HG03064 (cell line): Measurements from ENCODE around the gene TTC4.

Source experiments
- ATAC-seq: cut with Tn5 transposase; IDR thresholded peaks from one replicate; pipeline ENCODE4 v1.9.1; 2021; ENCODE audit warnings: low read depth; ENCODE audit not compliant: unreplicated experiment

Gene TTC4

DNA sequence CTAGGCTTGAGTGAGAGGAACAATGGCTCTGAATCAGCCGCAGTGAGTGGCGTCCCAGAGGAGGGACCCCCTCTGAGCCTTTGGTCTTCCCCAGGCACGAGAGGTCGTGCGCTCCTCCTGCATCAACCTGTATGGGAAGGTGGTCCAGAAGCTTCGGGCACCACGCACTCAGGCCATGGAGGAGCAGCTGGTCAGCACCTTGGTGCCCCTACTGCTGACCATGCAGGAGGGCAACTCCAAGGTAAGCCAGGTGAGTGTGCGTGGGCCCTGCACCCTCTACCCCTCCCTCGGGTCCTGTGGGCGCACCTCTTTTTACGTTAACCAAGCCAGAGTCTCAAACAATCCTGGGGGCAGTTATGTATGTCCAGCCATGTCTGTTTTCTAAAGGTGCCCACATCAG lies 13.7 kb upstream of the TTC4 start:
- ATAC-seq = no peak

GRCh38 chr1:54703471-54703870 lies 12.2 kb upstream of the TTC4 start:
- ATAC-seq = no peak

DNA sequence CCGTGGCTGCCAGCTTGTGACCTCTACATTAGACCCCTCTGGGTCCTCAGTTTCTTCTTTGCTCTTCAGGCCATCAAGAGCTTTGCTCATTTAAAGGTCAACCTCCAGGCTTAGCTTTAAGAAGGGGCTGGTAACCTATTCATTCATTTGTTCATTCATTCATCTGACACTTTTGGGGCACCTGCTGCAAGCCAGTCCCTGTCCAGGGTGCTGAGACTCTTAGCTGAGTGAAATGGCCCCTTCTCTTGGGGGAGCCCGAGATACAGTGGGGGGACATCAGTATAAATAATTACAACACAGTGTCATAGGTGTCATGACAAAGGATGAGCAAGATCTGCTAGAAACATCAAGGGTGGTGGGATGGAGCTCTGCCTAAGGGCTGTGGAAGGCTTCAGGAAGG lies 10.5 kb upstream of the TTC4 start:
- no peak for ATAC-seq

GRCh38 chr1:54706419-54706818 lies 9.2 kb upstream of the TTC4 start:
- ATAC-seq = no peak

GRCh38 chr1:54708385-54708784 lies 7.3 kb upstream of the TTC4 start:
- ATAC-seq = no peak

DNA sequence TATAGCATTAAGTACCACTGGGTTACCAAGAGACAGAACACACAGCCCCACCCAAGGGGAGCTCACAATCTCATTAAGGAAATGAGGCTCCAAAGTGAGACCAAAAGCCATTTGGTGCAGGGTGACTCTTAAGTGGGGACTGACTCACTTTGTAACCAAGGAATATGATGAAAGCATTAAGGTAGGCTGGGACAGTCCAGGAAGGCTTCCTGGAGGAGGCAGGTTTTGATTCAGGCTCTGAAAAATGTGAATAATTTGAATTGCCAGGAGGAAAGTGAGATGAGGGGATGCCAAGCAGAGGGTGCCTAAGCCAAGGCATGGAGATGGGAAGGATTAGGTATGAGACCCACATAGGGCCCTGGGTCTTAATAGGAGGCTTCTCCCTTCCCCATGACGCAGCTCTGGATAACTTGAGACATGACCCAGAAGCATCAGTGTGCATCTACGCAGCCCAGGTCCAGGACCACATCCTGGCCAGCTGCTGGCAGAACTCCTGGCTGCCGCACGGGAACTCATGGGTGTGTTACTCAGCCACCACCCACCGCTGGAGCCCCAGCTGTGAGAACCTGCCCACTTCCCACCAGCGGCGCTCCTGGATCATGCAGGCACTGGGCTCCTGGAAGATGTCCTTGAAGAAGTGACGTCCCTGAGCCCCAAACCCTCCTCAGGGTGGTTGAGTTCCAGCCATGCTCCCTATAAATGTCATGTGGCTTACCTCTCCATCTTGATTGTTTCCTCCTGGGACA lies 5.9 kb upstream of the TTC4 start:
- no peak for ATAC-seq

GRCh38 chr1:54710434-54710833 lies 5.2 kb upstream of the TTC4 start:
- ATAC-seq = no peak

- no peak for ATAC-seq
Observed at GRCh38 chr1:54710841-54711240, 4.8 kb upstream of the TTC4 start.

DNA sequence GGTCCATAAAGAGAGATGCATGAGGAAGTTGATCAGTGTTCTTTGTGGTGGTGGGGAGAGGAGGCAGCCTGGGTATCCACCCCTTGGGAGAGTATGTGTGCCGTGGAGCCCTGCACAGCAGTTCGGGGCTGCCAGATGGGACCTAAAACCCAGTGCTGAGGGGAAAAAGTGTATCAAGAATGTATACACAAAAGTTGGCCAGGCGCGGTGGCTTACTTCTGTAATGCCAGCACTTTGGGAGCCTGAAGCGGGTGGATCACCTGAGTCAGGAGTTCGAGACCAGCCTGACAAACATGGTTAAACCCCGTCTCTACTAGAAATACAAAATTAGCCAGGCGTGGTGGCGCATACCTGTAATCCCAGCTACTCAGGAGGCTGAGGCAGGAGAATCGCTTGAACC lies 4.1 kb upstream of the TTC4 start:
- no peak for ATAC-seq

- ATAC-seq = no peak
Observed at GRCh38 chr1:54714881-54715492, 674 bp upstream of the TTC4 start.

DNA sequence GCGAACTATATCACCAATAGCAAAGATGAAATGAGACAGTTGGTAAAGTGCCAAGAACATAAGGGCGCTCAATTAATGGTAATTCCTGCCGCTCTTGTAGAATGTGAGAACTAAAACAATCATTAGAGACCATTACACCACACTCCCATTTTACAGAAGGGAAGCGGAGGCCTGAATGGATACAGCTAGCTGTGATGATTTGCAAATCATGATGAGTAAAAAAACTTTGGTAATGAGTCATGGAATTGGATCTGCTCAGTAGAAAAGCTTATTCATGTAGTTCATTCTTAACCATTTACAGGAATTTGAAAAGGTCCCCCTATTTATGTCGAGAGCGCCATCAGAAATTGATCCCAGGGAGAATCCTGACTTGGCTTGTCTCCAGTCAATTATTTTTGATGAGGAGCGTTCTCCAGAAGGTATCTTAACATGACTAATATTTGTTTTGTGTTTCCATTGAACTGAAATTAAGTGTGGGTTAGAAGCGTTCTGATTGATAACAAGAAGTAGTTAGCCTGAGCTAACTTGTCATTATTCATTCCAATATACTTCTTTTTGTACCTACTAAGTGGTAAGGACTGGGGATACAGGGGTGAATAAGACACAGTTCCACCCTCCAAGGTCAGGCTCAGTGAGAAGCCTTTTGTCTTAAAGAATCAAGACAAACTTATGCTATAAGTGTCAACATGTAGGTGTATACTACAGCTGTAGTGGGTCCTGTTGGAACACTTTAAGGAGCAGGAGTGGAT lies 812 bp downstream of the TTC4 start:
- ATAC-seq = no peak

DNA sequence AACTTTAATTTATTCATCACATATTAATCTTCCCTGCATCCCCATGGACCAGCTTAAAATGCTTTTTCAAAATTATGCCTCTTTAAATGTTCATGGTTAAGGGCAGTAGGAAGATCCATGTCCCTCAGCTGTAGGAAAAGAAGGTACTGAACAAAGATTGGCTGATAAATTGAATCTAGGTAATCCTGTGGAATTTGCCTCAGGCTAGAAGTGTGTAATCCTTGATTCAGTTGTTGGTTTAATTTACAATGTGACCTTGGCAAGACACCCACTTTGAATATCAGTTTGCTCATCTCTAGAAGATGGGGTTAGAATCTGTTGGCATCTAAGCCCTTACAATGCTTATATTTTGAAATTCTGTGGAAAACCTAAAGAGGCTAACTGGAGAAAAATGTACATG lies 6.1 kb downstream of the TTC4 start:
- ATAC-seq = no peak

DNA sequence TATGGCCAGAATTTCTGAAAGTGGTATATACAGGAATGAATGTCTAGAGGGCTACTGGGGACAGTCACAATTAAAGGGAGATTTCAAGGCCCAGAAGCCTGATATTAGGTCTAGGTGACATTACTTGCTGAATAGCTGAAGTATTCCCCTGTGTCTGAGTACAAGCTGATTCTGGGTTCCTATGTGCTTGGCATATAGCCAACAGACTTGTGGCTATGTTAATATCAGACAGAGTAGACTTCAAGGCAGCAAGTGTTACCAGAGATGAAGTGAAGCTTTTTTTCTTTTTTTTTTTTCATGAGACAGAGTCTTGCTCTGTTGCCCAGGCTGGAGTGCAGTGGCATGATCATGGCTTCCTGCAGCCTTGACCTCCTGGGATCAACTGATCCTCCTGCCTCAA lies 8.3 kb downstream of the TTC4 start:
- no peak for ATAC-seq

DNA sequence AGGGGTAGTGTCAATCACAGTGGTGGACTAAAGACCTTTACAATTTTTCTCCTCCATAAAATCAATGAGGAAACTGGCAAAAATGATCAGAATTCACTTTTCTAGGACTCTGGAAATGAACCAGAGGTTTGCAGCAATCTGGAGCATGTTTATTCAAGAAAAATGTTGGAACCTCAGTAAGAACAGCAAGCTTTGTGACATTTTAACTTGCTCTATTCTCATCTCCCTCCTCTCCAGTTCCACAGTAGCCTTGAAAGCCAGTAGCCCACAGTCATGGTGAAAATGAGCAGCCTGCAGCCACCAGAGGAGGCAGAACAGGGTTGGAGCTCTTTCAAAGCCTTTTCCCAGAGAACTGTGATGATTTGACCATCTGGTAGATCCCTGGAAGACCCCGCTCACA lies 9.1 kb downstream of the TTC4 start:
- ATAC-seq = no peak

DNA sequence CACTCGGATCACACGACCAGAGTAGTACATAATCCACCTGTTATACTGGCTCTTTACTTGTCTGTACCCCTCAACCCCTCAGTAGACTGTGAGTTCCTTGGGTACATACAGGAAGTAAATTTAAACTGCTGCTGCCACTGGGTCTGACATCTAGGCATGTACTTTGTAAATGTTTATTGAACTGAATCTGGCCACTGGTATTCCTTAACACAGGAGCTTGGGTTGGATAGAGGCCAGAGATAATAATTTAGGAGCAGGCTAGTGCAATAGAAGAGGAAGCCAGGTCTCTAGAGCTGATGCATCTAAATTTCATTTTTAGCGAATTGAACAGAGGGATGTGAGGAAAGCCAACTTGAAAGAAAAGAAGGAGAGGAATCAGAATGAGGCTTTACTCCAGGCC lies 12.4 kb downstream of the TTC4 start:
- ATAC-seq = no peak

DNA sequence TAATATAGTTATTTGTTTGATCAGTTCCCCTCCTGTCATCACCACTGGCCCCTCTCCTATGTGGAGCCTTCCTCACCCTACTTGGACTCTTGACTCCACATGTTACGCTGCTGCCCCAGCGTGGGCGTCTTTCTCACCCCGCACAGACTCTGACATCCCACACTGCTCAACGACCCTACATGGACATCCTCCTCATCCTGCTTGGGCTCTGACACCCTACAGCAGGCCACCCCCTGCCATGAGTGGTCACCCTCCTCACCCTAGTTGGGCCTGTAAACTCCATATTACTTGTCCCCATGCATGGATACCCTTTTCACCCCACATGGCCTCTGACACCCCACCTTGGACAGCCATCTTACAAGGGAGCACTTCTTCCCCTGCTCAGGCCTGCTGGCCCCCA lies 21.0 kb downstream of the TTC4 start:
- no peak for ATAC-seq

DNA sequence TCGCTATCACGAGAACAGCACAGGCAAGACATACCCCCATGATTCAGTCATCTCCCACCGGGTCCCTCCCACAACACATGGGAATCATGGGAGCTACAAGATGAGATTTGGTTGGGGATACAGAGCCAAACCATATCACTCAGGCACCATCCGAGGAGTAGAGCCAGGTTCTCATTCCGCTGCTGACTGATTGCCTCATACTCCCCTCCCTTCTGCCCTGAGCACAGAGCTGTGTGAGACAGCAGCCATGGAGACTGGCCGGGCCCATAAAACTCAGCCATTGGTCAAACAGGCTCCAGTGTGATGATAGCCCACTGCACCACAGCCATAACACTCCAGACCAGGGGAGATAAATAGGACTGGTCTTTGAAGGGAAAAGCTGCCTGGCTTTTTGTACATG lies 22.6 kb downstream of the TTC4 start:
- no peak for ATAC-seq

GRCh38 chr1:54741531-54741930 lies 25.9 kb downstream of the TTC4 start:
- no peak for ATAC-seq

GRCh38 chr1:54742282-54742681 lies 26.6 kb downstream of the TTC4 start:
- no peak for ATAC-seq

- ATAC-seq = no peak
Observed at GRCh38 chr1:54743416-54744226, 28.0 kb downstream of the TTC4 start.

GRCh38 chr1:54744696-54745095 lies 29.0 kb downstream of the TTC4 start:
- no peak for ATAC-seq
